Astrocyte (in vitro differentiated cells and primary cell): ENCODE results near the gene JAGN1.

Experiments
- EZH2 ChIP-seq: IDR thresholded peaks from 2 replicates; pipeline ENCODE4 v1.6.1; 2012; ENCODE audit warnings: mild to moderate bottlenecking, low read length, inconsistent platforms; ENCODE audit not compliant: insufficient read depth
- TF ChIP-seq, protein P1 (sequence below): IDR thresholded peaks from 2 replicates; pipeline ENCODE4 v1.5.1; 2011; ENCODE audit warnings: low read depth, mild to moderate bottlenecking, inconsistent platforms, low read length, moderate library complexity; ENCODE audit not compliant: insufficient read depth

DNA sequence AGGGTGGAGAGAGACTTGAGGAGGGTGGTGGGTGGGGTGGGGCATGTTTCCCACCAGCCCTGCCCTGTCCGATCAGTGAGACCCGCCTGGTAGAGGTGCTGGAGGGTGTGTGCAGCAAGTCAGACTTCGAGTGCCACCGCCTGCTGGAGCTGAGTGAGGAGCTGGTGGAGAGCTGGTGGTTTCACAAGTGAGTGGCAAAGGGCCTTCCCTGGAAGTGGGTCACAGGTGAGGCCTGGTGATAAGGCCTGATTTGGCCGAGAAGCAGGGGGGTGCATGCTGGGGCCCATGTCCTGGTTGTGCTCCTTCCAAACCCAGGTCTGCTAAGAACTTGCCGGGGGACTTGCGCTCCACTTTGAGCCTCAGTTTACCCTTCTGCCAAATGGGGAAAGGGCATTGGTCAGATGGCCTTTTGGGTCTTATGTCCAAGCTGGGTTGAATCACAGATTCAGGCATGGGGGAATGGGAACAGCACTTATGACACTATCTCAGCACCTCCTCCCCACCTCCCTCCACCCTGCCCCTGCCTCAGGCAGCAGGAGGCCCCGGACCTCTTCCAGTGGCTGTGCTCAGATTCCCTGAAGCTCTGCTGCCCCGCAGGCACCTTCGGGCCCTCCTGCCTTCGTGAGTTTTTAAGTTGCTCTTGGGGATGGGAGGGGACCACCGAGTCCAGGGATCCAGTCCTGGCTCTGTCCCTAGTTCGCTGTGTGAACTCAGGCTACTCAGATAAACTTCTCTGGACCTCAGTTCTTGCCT is 47.3 kb downstream of the JAGN1 start:
- TF ChIP-seq, protein P1, sequence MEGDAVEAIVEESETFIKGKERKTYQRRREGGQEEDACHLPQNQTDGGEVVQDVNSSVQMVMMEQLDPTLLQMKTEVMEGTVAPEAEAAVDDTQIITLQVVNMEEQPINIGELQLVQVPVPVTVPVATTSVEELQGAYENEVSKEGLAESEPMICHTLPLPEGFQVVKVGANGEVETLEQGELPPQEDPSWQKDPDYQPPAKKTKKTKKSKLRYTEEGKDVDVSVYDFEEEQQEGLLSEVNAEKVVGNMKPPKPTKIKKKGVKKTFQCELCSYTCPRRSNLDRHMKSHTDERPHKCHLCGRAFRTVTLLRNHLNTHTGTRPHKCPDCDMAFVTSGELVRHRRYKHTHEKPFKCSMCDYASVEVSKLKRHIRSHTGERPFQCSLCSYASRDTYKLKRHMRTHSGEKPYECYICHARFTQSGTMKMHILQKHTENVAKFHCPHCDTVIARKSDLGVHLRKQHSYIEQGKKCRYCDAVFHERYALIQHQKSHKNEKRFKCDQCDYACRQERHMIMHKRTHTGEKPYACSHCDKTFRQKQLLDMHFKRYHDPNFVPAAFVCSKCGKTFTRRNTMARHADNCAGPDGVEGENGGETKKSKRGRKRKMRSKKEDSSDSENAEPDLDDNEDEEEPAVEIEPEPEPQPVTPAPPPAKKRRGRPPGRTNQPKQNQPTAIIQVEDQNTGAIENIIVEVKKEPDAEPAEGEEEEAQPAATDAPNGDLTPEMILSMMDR = no peak
- no peak for TF ChIP-seq EZH2
